DMS 273 treated with DMSO at 0.1 percent for 48 hours (cell line): Measurements from ENCODE around the gene RNF213.

Experiments
- DNase-seq: peaks from one replicate; lab custom pipeline; 2025; lab: John Stamatoyannopoulos, UW

RNF213 gene

DNA sequence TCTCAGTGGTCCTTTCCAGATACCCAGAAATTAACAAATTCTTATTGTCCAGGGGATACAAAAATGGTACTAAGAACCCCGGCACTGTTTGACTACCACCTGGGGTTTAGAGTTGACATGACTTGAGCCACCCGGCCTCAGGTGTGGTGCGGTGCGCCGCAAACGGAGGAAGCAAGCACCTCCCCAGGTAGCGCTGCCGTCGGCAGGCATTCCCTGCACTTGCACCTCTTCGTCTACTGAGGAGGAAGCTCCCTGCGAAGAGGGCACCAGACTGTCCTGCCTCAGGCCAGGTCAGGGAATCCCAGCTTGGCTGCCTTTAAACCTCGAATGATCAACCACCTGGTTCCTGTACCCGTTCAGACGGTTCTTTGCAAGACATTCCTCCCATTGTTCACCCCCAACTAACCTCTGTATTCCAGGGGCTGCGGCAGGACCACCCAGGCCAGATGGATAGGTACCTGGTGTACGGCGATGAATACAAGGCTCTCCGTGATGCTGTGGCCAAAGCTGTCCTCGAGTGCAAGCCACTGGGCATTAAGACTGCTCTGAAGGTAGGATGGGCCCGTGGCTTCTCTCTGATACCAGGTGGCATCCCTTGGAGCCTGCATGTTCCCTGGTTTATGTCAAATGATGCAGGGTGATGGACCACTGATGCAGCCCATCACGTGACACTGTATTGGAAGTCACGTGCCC is 113.5 kb downstream of the RNF213 start:
- DNase-seq: no peak

- DNase-seq: no peak
These were observed 114.3 kb downstream of the RNF213 start for GRCh38 chr17:80374732-80375585.

- no peak for DNase-seq
These were observed 115.9 kb downstream of the RNF213 start for GRCh38 chr17:80376531-80376930.

DNA sequence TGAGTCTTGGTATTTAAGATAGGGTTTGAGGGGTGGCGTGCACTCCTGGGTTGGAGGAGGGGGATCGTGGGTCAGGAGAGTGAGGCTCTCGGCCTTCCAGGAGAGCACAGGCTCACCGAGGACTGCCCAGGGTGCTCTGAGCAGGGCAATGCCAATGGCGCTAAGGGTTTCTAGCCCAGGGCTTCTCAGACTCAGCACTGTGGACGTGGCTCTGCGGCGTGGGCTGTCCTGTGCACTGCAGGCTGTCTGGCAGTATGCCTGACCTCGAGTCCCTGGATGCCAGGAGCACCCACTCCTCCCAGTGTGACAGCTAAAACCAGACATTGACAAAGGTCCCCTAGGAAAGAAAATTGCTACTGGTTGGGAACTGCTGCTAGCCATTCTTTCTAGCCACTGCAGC is 117.1 kb downstream of the RNF213 start:
- DNase-seq: no peak

- no peak for DNase-seq
These were observed 118.7 kb downstream of the RNF213 start for GRCh38 chr17:80379348-80379747.

- no peak for DNase-seq
These were observed 119.4 kb downstream of the RNF213 start for GRCh38 chr17:80380068-80380467.

GRCh38 chr17:80380555-80381002 is 119.9 kb downstream of the RNF213 start:
- no peak for DNase-seq

GRCh38 chr17:80381416-80381923 is 120.8 kb downstream of the RNF213 start:
- DNase-seq: no peak

DNA sequence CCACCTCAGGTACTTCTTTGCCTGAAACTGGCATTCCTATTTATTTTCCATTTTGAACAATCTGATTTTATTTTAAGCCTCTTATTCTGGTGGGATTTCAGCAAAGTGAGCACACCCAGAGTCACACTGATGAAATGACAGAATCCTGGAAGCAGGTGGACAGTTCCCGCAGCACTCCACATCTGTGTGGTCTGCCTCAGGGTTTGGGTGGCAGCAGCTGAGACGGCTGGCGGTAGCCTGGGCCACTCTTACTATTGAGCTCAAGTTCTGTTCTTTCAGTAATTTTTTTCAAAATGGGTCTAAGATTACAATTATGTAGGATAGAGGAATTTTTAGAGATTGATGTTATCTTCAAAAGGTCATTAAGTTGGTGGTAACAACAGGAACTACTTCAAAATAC is 121.8 kb downstream of the RNF213 start:
- no peak for DNase-seq

- no peak for DNase-seq
These were observed 122.3 kb downstream of the RNF213 start for GRCh38 chr17:80382956-80383355.

GRCh38 chr17:80384078-80384960 is 123.7 kb downstream of the RNF213 start:
- no peak for DNase-seq

GRCh38 chr17:80385046-80385445 is 124.4 kb downstream of the RNF213 start:
- no peak for DNase-seq

- no peak for DNase-seq
These were observed 125.7 kb downstream of the RNF213 start for GRCh38 chr17:80386341-80386740.

- no peak for DNase-seq
These were observed 126.4 kb downstream of the RNF213 start for GRCh38 chr17:80387071-80387470.

GRCh38 chr17:80388175-80388574 is 127.5 kb downstream of the RNF213 start:
- DNase-seq: no peak

GRCh38 chr17:80388601-80389000 is 127.9 kb downstream of the RNF213 start:
- DNase-seq: no peak

- DNase-seq: no peak
These were observed 128.7 kb downstream of the RNF213 start for GRCh38 chr17:80389011-80389995.

DNA sequence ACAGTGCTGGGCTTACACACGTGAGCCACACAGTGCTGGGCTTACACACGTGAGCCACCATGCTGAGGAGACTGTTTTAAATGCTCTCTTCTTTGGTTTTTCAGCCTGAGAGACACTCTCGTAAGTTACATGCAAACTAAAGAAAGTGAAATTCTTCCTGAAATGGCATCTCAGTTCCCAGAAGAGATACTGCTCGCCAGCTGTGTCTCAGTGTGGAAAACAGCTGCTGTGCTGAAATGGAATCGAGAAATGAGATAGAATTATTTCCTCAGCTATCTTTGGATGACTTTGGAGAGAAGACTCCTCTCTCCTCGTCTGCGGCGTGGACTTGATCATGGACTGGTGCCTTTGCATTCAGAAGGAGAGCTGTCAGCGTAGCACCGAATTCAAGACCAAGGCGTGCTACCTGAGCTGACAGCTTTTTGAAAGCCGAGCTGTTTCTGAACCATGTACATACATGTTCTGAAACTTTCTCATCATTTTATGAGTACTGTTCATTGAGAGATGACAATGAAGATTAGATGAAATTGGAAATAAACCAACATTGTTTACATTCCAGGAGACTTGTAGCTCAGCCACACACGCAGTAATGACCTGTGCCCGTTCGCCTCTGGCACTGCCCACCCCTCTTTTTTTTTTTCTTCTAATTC is 132.7 kb downstream of the RNF213 start:
- DNase-seq: no peak

- DNase-seq: no peak
These were observed 133.3 kb downstream of the RNF213 start for GRCh38 chr17:80393961-80394360.

DNA sequence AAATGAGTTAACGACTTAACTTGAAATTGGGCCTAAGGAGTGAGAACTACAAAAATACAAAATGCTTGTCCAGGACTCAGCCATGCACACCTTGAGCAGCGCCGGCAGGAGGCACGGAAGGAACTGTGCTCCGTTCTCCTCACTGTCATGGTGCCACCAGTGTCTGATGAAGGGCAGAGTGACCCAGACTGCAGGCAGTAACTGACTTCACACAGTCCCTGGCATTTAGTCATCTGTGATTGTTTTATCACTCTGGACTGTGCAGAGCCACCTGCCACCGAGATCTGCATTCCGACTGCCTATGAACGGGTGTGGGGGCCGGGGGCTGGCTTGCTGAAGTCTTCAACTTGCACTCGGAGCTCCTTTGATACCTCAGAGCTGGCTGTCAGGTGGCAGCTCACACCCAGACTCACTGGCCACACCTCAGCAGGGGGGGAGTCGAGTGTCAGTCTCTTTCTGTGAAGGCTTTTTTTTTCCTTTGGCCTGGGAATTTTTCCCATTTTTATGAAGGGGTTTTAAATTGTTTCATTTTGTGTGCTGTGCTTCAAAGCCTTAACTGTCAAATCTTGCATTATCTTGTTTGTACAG is 134.1 kb downstream of the RNF213 start:
- no peak for DNase-seq
